Activated T-helper 1 cell treated with anti-CD3 and anti-CD28 coated beads, Interleukin-12 subunit alpha, Interleukin-12 subunit beta, Interleukin-2, Interleukin-4 antibody, amounts not matched to agents 30 ng/mL and 10 ng/mL and 1 ng/mL, durations not matched to agents 14 hours and 24 hours and 36 hours (primary cell): ENCODE data around the gene IST1. TPM values are rescaled to one million over a fixed set of nuclear protein-coding genes. Genes with fewer than 3 reads are reported as not detected.
"Not testable (repeated sequence)": the region's sequence is repeated elsewhere in the genome, so short reads cannot be mapped to it uniquely, and the experiment has no call there.

Source experiments
- DNase-seq: peaks from one replicate; pipeline ENCODE4 v3.0.0; 2021; ENCODE audit warnings: low spot score
- H3K27ac Mint-ChIP-seq: one replicate; pipeline ENCODE4 v1.8.0; 2021; ENCODE audit warnings: mild to moderate bottlenecking, mixed read lengths
- H3K27me3 Mint-ChIP-seq: one replicate; pipeline ENCODE4 v1.8.0; 2022; ENCODE audit warnings: mild to moderate bottlenecking, moderate library complexity, mixed read lengths; ENCODE audit not compliant: insufficient read depth
- H3K36me3 Mint-ChIP-seq: one replicate; pipeline ENCODE4 v1.8.0; 2021; ENCODE audit warnings: low read depth, mixed read lengths
- H3K4me1 Mint-ChIP-seq: one replicate; pipeline ENCODE4 v1.8.0; 2021; ENCODE audit warnings: low read depth, mixed read lengths
- H3K4me3 Mint-ChIP-seq: one replicate; pipeline ENCODE4 v1.8.0; 2021; ENCODE audit warnings: mild to moderate bottlenecking, moderate library complexity, mixed read lengths
- H3K9me3 Mint-ChIP-seq: one replicate; pipeline ENCODE4 v1.8.0; 2021; ENCODE audit warnings: mixed read lengths
- intact Hi-C: fragments of 100-400 bp; cut with micrococcal nuclease; formaldehyde crosslinking; loops from one replicate; pipeline ENCODE4 v1.15.1; 2024
- total RNA-seq: library from RNA; stranded (reverse); gene quantifications from 2 replicates; pipeline ENCODE4 v1.2.3, GENCODE V29; 2022

The IST1 gene
- total RNA-seq, 1 donor from 2014 or later = 169 TPM

- Mint-ChIP-seq H3K9me3 (no peaks in the 10 kb centered on the region), H3K4me1 (peaks cover 43% of the 10 kb centered on the region), H3K27ac (peak overlapping the region; percentile 52), H3K4me3 (peak overlapping the region; percentile 96), H3K27me3 (peaks cover 15% of the 10 kb centered on the region), H3K36me3 (no peaks in the 10 kb centered on the region)
- DNase-seq = no peak
- intact Hi-C loops = loop anchor here (10.0 kb wide), 1 partner anchor 320 kb away; no protein-coding TSS in a partner anchor
Measured at GRCh38 chr16:71885261-71885650, 10.1 kb upstream of the IST1 start.

- intact Hi-C loops = loop anchor here (10.0 kb wide), 1 partner anchor 324 kb away; no protein-coding TSS in a partner anchor
Measured at GRCh38 chr16:71889147-71889546, 6.2 kb upstream of the IST1 start.

GRCh38 chr16:71893888-71894228, 1.5 kb upstream of the IST1 start:
- H3K4me3 Mint-ChIP-seq = peak overlapping the region; percentile 90
- H3K4me1 Mint-ChIP-seq = peaks cover 11% of the 10 kb centered on the region
- H3K27ac Mint-ChIP-seq = peak overlapping the region; percentile 91
- intact Hi-C loops = loop anchor here (2.0 kb wide), 1 partner anchor 13 kb away; no protein-coding TSS in a partner anchor
- peaks cover 6% of the 10 kb centered on the region for H3K36me3 Mint-ChIP-seq
- DNase-seq = no peak
- no peaks in the 10 kb centered on the region for H3K27me3 Mint-ChIP-seq
- no peaks in the 10 kb centered on the region for H3K9me3 Mint-ChIP-seq

More at GRCh38 chr16:71889147-71889546, 6.2 kb upstream of the IST1 start:
- peaks cover 15% of the 10 kb centered on the region for H3K4me1 Mint-ChIP-seq
- peaks cover 15% of the 10 kb centered on the region for H3K27me3 Mint-ChIP-seq
- H3K36me3 Mint-ChIP-seq = no peaks in the 10 kb centered on the region
- no peak overlapping the region for H3K4me3 Mint-ChIP-seq
- no peaks in the 10 kb centered on the region for H3K9me3 Mint-ChIP-seq
- DNase-seq = no peak
- no peak overlapping the region for H3K27ac Mint-ChIP-seq

DNA sequence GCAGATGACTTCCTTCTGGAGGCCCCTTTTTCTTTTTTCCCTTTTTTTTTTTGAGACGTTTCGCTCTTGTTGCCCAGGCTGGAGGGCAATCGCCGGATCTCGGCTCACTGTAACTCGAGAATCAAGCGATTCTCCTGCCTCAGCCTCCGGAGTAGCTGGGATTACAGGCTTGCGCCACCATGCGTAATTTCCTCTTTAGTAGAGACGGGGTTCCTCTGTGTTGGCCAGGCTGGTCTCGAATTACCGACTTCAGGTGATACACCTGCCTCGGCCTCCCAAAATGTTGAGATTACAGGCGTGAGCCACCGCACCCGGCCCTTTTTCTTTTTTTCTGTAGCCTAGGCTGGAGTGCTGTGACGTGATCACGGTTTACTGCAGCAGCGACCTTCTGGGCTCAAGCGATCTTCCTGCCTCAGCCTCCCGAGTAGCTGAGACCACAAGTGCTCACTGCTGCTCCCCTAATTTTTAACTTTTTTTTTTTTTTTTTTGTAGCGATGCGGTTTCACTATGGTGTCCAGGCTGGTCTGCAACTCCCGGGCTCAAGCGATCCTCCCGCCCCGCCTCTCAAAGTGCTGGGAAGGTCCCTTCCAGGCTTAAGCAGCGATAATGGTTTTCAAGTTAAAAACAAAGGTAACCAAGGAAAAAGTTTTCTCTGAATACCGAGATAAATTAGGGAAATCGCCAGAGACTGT, 956 bp upstream of the IST1 start:
- Mint-ChIP-seq H3K9me3 (no peaks in the 10 kb centered on the region), H3K4me1 (peaks cover 11% of the 10 kb centered on the region), H3K27me3 (no peaks in the 10 kb centered on the region), H3K36me3 (peaks cover 6% of the 10 kb centered on the region), H3K4me3 (peak overlapping the region; percentile 90), H3K27ac (peak overlapping the region; percentile 91)
- DNase-seq = peak; percentile 14
- intact Hi-C loops = loop anchor here (2.0 kb wide), 1 partner anchor 14 kb away; no protein-coding TSS in a partner anchor

- intact Hi-C loops = loop anchor here (1.0 to 2.0 kb wide), 8 partner anchors 12 to 197 kb away; partner anchors contain the start of genes AP1G1, ATXN1L, DHODH and DHX38
Measured at GRCh38 chr16:71895679-71896365, 491 bp downstream of the IST1 start.

DNA sequence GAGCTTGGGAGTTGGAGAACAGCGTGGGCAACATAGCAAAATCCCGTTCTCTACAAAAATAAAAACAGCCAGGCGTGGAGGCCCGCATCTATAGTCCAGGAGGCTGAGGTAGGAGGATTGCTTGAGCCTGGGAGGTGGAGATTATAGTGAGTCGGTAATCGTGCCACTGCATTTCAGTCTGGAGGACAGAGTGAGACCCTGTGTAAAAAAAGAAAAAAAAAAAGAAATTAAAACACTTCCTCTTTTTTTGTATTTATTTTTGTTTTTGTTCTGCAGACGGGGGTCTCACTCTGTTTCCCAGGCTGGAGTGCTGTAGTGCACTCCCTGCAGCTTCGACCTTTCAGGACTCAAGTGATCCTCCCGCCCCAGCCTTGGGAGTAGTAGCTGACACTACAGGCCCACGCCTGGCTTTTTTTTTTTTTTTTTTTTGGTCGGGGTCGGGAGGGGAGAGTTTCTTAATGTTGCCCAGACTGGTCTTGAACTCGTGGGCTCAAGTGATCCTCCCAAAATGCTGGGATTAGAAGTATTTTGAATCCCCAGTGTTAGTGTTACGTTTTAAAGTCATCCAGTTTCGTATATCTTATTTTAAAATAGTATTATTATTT, 1.5 kb downstream of the IST1 start:
- H3K36me3 Mint-ChIP-seq = peaks cover 9% of the 10 kb centered on the region
- intact Hi-C loops = no loop called here
- H3K27ac Mint-ChIP-seq = peak overlapping the region; percentile 22
- H3K9me3 Mint-ChIP-seq = no peaks in the 10 kb centered on the region
- peaks cover 18% of the 10 kb centered on the region for H3K4me1 Mint-ChIP-seq
- H3K4me3 Mint-ChIP-seq = peak overlapping the region; percentile 90
- no peaks in the 10 kb centered on the region for H3K27me3 Mint-ChIP-seq
- no peak for DNase-seq

More at GRCh38 chr16:71895679-71896365, 491 bp downstream of the IST1 start:
- DNase-seq = no peak
- H3K4me3 Mint-ChIP-seq = peak overlapping the region; percentile 90
- H3K27me3 Mint-ChIP-seq = no peaks in the 10 kb centered on the region
- peaks cover 9% of the 10 kb centered on the region for H3K36me3 Mint-ChIP-seq
- peaks cover 18% of the 10 kb centered on the region for H3K4me1 Mint-ChIP-seq
- no peaks in the 10 kb centered on the region for H3K9me3 Mint-ChIP-seq
- peak overlapping the region; percentile 91 for H3K27ac Mint-ChIP-seq

DNA sequence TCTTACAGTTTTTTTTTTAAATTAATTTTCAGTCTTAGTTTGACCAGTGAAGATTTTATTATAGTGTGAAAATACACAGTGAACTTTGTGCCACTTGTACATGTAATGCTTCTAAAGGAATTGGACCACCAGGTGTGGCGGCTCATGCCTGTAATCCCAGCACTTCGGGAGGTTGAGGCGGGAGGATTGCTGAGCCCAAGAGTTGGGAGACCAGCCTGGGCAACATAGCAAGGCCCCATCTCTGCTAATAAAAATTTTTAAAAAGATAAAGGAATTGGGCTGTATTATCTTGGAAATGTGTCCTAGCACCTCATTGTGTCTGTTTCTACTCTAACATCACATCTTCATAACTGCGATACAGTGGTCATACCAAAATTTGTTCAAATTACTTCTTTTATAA, 3.8 kb downstream of the IST1 start:
- no peaks in the 10 kb centered on the region for H3K9me3 Mint-ChIP-seq
- no peak overlapping the region for H3K4me3 Mint-ChIP-seq
- peaks cover 13% of the 10 kb centered on the region for H3K36me3 Mint-ChIP-seq
- no peak overlapping the region for H3K27ac Mint-ChIP-seq
- DNase-seq = no peak
- no peaks in the 10 kb centered on the region for H3K27me3 Mint-ChIP-seq
- intact Hi-C loops = no loop called here
- peaks cover 32% of the 10 kb centered on the region for H3K4me1 Mint-ChIP-seq

DNA sequence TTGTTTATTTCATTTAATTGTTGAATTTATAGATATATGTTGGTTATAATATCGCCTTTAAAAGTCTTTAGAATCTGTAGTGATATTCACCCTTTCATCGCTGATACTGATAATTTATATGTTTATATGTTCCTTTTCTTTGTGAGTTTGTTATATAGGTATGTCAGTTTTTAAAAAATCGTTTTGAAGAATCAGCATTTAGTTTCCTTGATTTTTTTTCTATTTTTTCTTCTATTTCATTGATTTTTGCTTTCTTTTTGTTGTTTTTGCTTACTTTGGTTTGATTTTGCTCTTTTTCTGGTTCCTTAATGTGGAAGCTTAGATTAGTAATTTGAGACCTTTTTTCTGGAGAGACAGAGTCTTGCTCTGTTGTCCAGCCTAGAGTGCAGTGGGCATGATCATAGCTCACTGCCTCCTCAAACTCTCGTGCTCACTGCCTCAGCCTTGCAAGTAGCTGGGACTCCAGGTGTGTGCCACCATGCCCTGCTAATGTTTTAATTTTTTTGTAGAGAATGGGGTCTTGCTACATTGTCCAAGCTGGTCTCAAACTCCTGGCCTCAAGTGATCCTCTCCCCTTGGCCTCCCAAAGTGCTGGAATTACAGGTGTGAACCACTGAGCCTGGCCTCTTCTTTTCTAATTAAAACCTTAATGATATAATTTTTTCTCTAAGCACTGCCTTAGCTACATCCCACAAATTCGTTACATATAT, 7.5 kb downstream of the IST1 start:
- no peak overlapping the region for H3K27ac Mint-ChIP-seq
- no peaks in the 10 kb centered on the region for H3K9me3 Mint-ChIP-seq
- H3K4me3 Mint-ChIP-seq = no peak overlapping the region
- no peak for DNase-seq
- H3K27me3 Mint-ChIP-seq = no peaks in the 10 kb centered on the region
- peaks cover 13% of the 10 kb centered on the region for H3K36me3 Mint-ChIP-seq
- intact Hi-C loops = no loop called here
- H3K4me1 Mint-ChIP-seq = peaks cover 30% of the 10 kb centered on the region

- no peak overlapping the region for H3K4me3 Mint-ChIP-seq
- no peaks in the 10 kb centered on the region for H3K9me3 Mint-ChIP-seq
- intact Hi-C loops = no loop called here
- peaks cover 13% of the 10 kb centered on the region for H3K36me3 Mint-ChIP-seq
- peaks cover 30% of the 10 kb centered on the region for H3K4me1 Mint-ChIP-seq
- DNase-seq = no peak
- H3K27me3 Mint-ChIP-seq = no peaks in the 10 kb centered on the region
- H3K27ac Mint-ChIP-seq = peak overlapping the region; percentile 62
Measured at GRCh38 chr16:71903608-71904007, 8.3 kb downstream of the IST1 start.

DNA sequence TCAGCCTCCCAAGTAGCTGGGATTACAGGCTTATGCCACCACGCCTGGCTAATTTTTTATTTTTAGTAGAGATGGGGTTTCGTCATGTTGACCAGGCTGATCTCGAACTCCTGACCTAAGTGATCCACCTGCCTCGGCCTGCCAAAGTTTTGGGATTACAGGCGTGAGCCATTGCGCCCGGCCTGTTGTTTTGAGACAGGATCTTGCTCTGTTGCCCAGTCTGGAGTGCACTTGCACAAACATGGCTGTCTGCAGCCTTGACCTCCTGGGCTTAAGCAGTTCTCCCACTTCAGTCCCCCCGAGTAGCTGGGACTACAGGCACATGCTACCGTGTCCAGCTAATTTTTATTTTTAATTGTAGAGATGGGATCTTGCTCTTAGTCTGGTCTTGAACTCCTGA, 8.9 kb downstream of the IST1 start:
- no peak for DNase-seq
- Mint-ChIP-seq H3K4me3 (no peak overlapping the region), H3K4me1 (peaks cover 30% of the 10 kb centered on the region), H3K27ac (no peak overlapping the region), H3K36me3 (peaks cover 13% of the 10 kb centered on the region), H3K27me3 (no peaks in the 10 kb centered on the region), H3K9me3 (no peaks in the 10 kb centered on the region)
- intact Hi-C loops = no loop called here

GRCh38 chr16:71905765-71906164, 10.4 kb downstream of the IST1 start:
- Mint-ChIP-seq H3K4me1 (peaks cover 23% of the 10 kb centered on the region), H3K4me3 (peak overlapping the region; percentile 11), H3K27ac (peak overlapping the region; percentile 8)
- H3K9me3 Mint-ChIP-seq, DNase-seq, H3K27me3 Mint-ChIP-seq, intact Hi-C loops, H3K36me3 Mint-ChIP-seq: not testable (repeated sequence)

GRCh38 chr16:71911121-71911520, 15.8 kb downstream of the IST1 start:
- Mint-ChIP-seq H3K36me3 (peaks cover 22% of the 10 kb centered on the region), H3K4me3 (no peak overlapping the region), H3K4me1 (peaks cover 27% of the 10 kb centered on the region), H3K27me3 (no peaks in the 10 kb centered on the region), H3K27ac (no peak overlapping the region), H3K9me3 (no peaks in the 10 kb centered on the region)
- DNase-seq = no peak
- intact Hi-C loops = no loop called here
